ENCODE data around the gene ATG9B.

- TF ChIP-seq MXI1 (IDR thresholded peaks at IDR 0.05; ENCODE audit: low read depth, low read length) (no peak), CTCF (IDR thresholded peaks at IDR 0.05) (no peak), TAF1 (IDR thresholded peaks at IDR 0.05; ENCODE audit: borderline replicate concordance, low read depth, low read length) (no peak), POLR2AphosphoS5 (IDR thresholded peaks at IDR 0.05; ENCODE audit: low read depth, low read length) (no peak), EZH2phosphoT487 (IDR thresholded peaks at IDR 0.05; ENCODE audit: borderline replicate concordance, low read depth) (no peak), NRF1 (IDR thresholded peaks at IDR 0.05; ENCODE audit: low read depth, low read length) (no peak)
Measured at GRCh38 chr7:151063212-151063561, 38.9 kb upstream of the ATG9B start.
